K562 (cell line): ENCODE measurements around the gene ZNRF2. TPM values are rescaled to one million over a fixed set of nuclear protein-coding genes. Genes with fewer than 3 reads are reported as not detected.

Experiments
- AFF1 ChIP-seq, 2 experiments: fragments of 450-650 bp; IDR thresholded peaks; 2 replicates each; pipeline ENCODE4 v1.6.1; 2018; ENCODE audit warnings: mild to moderate bottlenecking in 2 of 2, low read depth in 1 of 2; ENCODE audit not compliant: partially characterized antibody in 2 of 2
- KAT2B ChIP-seq: IDR thresholded peaks from one replicate; pipeline ENCODE4 v1.6.1; 2012; ENCODE audit warnings: low read depth, mild to moderate bottlenecking, control low read depth, inconsistent platforms, low read length, moderate library complexity
- KAT8 ChIP-seq: fragments of 450-650 bp; IDR thresholded peaks from 2 replicates; pipeline ENCODE4 v1.6.1; 2016; ENCODE audit warnings: low read depth, mild to moderate bottlenecking
- RBM39 ChIP-seq: fragments of 200-400 bp; formaldehyde crosslinking; optimal IDR thresholded peaks from 2 replicates; pipeline ENCODE3; 2018; ENCODE audit warnings: low read depth, low read length
- TSHZ1 ChIP-seq: fragments of 250-450 bp; sonication (Bioruptor Pico); IDR thresholded peaks from 2 replicates; pipeline ENCODE4 v1.4.0; 2020; ENCODE audit warnings: mild to moderate bottlenecking, moderate library complexity
- polyA plus RNA-seq, 8 experiments: library from polyadenylated mRNA; depleted of rRNA in 4 of 8; stranded (reverse) in 5 of 8; unstranded in 3 of 8; fragments of >200 nt; fragmentation: Nextera tagmentation in 2 of 8; fragmentation: Illumina TruSeq in 1 of 8; extraction: Ambion mirVana in 2 of 8; extraction: Trizol in 1 of 8; gene quantifications; 2 replicates each; pipeline versions ENCODE4 v1.2.1 to v1.2.3, GENCODE V29; 2011 to 2014; ENCODE audit warnings: inconsistent platforms in 1 of 8, missing spikeins in 1 of 8
- total RNA-seq, 7 experiments: library from RNA; depleted of rRNA in 6 of 7; stranded (reverse); fragments of >200 nt in 6 of 7; fragmentation: Illumina TruSeq in 2 of 7; extraction: Trizol in 2 of 7; gene quantifications; 2 replicates each; pipeline versions ENCODE4 v1.2.1 to v1.2.3, GENCODE V29; 2011 to 2021; ENCODE audit warnings: low replicate concordance in 1 of 7
- TF ChIP-seq, protein P1 (sequence below): fragments of 450-650 bp; formaldehyde crosslinking; conservative IDR thresholded peaks from 2 replicates; pipeline ENCODE4 v1.4.0; 2022; ENCODE audit warnings: mild to moderate bottlenecking, missing genetic modification characterization

Gene ZNRF2
- total and polyA plus RNA-seq, 9 of the 15 experiments (the other 6 are each of a cell fraction or from before 2014, with no cell fraction given): 1.1 to 13.9 (median 5.5) TPM

DNA sequence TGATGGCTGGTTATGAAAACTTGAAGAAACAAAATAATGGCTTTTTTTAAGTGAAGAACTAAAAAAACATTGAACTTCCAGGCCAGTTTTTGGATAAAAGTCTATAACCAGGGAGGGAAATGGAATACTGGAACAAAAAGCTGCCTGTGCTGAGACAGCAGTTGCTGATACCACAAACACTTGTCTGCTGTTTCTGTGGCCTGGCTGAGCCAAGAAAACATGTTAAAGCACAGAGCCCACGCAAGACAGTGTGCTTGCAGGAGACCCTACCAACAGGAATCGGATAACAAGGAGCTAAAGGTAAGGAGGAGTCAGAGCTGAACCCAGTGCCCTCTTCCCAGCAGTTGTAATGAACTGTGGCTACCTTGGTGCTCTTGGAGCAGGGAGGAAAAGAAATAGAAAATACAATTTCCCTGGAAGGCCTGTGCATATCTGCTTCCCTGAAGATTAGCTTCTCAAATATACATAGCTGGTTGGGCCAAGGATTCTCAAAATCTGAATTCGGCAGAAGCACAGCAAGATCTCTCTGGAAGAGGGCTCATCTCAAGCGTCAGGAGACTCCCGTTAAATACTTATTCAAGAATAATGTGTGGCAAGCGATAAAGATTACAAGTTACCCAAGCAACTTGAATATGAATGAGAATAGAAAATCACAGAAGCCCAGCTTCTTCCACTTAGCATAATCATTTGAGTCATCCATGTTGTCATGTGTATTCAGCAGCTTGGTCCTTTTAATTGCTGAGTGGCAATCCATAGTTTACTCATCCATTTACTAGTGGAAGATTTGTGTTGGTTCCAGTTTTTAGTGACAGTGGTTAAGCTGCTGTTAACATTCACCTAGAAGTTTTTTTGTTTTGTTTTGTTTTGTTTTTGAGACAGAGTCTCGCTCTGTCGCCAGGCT, 106.6 kb downstream of the ZNRF2 start (continued):
- TF ChIP-seq AFF1 (IDR thresholded peaks at IDR 0.05; ENCODE audit: low read depth in 1 of 2, partially characterized antibody in 2 of 2) (no peak), KAT2B (no peak), RBM39 (no peak), KAT8 (no peak), TSHZ1 (no peak)
- TF ChIP-seq, protein P1, sequence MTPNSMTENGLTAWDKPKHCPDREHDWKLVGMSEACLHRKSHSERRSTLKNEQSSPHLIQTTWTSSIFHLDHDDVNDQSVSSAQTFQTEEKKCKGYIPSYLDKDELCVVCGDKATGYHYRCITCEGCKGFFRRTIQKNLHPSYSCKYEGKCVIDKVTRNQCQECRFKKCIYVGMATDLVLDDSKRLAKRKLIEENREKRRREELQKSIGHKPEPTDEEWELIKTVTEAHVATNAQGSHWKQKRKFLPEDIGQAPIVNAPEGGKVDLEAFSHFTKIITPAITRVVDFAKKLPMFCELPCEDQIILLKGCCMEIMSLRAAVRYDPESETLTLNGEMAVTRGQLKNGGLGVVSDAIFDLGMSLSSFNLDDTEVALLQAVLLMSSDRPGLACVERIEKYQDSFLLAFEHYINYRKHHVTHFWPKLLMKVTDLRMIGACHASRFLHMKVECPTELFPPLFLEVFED: no peak
